GM18505 (cell line): ENCODE results near the gene TPSG1.
"Not testable (repeated sequence)": the region's sequence is repeated elsewhere in the genome, so short reads cannot be mapped to it uniquely, and the experiment has no call there.

ENCODE experiments used
- ATAC-seq: cut with Tn5 transposase; IDR thresholded peaks from one replicate; pipeline ENCODE4 v1.9.1; 2021; ENCODE audit not compliant: unreplicated experiment
- POLR2A ChIP-seq: IDR thresholded peaks from 4 replicates; pipeline ENCODE4 v1.6.1; 2011; ENCODE audit warnings: borderline replicate concordance; ENCODE audit not compliant: insufficient read depth, insufficient read length; ENCODE audit errors: extremely low read depth

Gene TPSG1

GRCh38 chr16:1202274-1202673 lies 22.8 kb downstream of the TPSG1 start:
- no peak for ATAC-seq
- no peak for TF ChIP-seq POLR2A

DNA sequence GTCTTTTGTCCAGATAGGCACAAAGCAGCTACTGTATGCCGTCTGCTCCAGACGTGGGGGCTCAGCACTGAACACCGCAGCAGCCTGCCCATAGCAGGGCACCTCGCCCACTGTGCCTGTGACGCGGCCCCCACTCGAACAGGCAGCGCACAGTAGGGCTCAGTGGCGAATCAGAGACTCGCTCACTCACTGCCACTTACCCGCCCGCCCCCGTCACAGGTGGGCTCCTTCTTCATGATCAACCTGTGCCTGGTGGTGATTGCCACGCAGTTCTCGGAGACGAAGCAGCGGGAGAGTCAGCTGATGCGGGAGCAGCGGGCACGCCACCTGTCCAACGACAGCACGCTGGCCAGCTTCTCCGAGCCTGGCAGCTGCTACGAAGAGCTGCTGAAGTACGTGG lies 23.6 kb downstream of the TPSG1 start:
- no peak for TF ChIP-seq POLR2A
- no peak for ATAC-seq

GRCh38 chr16:1200014-1200627 lies 24.9 kb downstream of the TPSG1 start:
- no peak for ATAC-seq
- no peak for TF ChIP-seq POLR2A

- ATAC-seq: no peak
- no peak for TF ChIP-seq POLR2A
Observed at GRCh38 chr16:1199347-1200013, 25.6 kb downstream of the TPSG1 start.

GRCh38 chr16:1198671-1199346 lies 26.3 kb downstream of the TPSG1 start:
- not testable (repeated sequence) for ATAC-seq

- TF ChIP-seq POLR2A: no peak
- no peak for ATAC-seq
Observed at GRCh38 chr16:1198194-1198593, 26.9 kb downstream of the TPSG1 start.

GRCh38 chr16:1197237-1197866 lies 27.7 kb downstream of the TPSG1 start:
- TF ChIP-seq POLR2A: no peak

DNA sequence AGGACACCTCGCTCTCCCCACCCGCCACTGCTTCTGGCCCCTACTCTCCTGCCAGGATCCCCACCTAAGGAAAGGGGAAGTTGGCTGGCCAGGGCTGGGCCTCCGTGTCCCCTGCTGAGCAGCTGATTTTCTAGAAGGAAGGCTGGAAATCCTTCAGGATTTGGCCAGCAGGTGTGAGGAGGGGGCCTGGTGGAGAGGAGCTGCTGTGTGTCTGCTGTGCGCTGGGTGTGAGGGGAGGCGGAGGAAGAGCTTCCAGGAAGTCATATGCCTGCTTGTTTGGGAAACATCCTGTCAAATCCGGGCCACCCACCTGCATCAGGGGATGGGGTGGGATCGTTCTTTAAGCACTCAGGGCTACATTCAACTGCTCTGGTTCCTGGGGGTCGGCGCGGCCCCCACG lies 28.6 kb downstream of the TPSG1 start:
- TF ChIP-seq POLR2A: no peak
- ATAC-seq: no peak

More at GRCh38 chr16:1197237-1197866, 27.7 kb downstream of the TPSG1 start:
- ATAC-seq: no peak

DNA sequence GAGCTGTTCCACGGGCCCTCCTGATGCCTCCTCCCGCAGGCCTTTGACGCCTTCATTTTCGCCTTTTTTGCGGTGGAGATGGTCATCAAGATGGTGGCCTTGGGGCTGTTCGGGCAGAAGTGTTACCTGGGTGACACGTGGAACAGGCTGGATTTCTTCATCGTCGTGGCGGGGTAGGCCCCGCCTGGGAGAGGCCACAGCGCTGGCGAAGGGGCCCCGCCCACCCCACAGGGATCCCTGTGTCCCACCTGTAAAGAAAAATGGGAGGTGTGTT lies 29.7 kb downstream of the TPSG1 start:
- no peak for ATAC-seq
- TF ChIP-seq POLR2A: no peak

GRCh38 chr16:1194665-1195392 lies 30.2 kb downstream of the TPSG1 start:
- no peak for TF ChIP-seq POLR2A
- no peak for ATAC-seq

DNA sequence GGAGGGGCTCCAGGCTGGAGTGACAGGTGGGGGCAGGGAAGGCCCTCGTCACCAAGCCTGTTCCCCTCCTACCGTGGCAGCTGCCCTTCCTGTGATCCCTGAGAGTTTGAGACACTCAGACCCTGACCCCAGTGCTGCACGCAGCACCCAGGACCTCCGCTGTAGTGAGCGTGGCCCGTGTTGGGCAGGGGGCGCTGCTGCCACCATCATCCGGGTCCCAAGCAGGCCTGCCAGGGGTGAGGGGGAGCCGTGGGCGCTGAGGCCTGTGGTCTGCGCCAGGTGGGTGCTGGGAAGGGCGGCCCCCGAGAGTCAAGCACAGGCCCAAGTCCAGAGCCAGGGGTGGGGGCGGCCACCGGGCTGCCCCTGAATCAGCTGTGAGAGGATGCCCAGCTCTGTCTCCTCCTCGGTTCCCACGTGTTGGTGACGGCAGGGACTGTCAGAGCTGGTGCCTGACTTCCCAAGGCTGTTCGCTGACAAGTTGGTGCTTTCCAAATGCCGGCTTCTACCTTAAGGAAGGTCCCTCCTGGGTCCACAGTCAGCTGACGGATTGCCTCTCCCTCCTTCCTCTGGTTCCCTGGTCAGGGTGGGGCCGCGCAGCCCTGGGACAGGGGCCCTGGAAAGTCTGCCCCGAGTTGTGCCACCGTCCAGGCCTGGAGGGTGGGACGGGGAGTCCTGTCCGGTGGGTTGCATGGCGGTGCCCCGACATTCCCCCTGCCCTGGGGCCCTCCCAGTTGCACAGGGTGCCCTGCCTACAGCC lies 31.1 kb downstream of the TPSG1 start:
- no peak for TF ChIP-seq POLR2A
- ATAC-seq: no peak

DNA sequence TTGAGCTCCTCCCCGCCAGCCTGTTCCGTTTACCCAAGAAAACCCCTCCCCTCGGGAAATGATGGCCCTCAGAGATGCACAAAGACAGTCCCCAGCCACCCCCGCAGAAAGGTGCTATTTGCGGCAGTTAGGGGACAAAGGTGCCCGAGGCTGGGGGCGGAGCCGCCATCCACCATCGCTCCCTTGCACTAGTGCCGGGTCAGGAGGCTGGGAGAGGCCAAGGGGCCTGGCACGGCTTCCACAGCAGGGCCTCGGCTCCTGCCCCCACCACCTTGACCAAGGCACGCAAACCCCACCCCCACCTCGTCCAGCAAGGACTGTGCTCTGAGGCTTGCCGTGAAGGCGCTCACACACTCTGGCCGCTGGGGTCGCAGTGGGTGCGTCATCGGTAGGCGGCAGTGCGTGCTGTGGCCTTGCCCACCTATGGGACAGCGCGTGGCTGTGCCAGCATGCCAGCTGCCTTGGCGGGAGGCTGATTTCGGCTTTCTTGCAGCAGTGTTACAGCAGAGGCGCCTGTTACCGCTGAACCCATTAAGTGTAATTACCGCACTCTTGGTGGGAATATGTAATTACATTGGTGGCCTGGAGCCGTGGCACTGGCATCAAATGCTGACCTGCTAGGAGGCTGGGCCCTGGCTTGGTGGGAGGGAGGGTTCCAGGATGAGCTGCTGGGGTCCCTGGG lies 31.8 kb downstream of the TPSG1 start:
- TF ChIP-seq POLR2A: no peak
- ATAC-seq: no peak
